Colonic mucosa (tissue), 4 donors: Measurements from ENCODE around the gene MS4A18. TPM values are rescaled to one million over a fixed set of nuclear protein-coding genes. Genes with fewer than 3 reads are reported as not detected.

ENCODE experiments used
- DNase-seq: peaks from one replicate; pipeline ENCODE4 v3.0.0-alpha.2; 2020
- H3K27ac ChIP-seq: fragments of 200-600 bp; one replicate; pipeline ENCODE4 v1.8.0; 2021
- H3K27me3 ChIP-seq: fragments of 200-600 bp; one replicate; pipeline ENCODE4 v1.8.0; 2021
- H3K36me3 ChIP-seq: fragments of 200-600 bp; one replicate; pipeline ENCODE4 v1.8.0; 2021
- H3K4me1 ChIP-seq: fragments of 200-600 bp; one replicate; pipeline ENCODE4 v1.8.0; 2021; ENCODE audit warnings: mild to moderate bottlenecking
- H3K4me3 ChIP-seq: fragments of 200-600 bp; one replicate; pipeline ENCODE4 v1.8.0; 2021
- H3K9ac ChIP-seq, 2 donors: one replicate each; pipeline ENCODE4 v1.7.0; 2013; ENCODE audit warnings: control low read depth in 2 of 2, low read depth in 2 of 2, low read length in 2 of 2
- H3K9me3 ChIP-seq: fragments of 200-600 bp; one replicate; pipeline ENCODE4 v1.8.0; 2021
- intact Hi-C: fragments of 100-400 bp; cut with DNase I; formaldehyde crosslinking; loops from one replicate; pipeline ENCODE4 v1.14.1; 2022
- total RNA-seq, 2 donors: library from RNA; stranded (reverse); fragmentation: NEBNext Ultra II Directional in 1 of 2; extraction: Animal tissue kit (Norgen Biotek cat#: 25700) in 1 of 2; gene quantifications; one replicate each; pipeline ENCODE4 v1.2.1, GENCODE V29; 2021
- TF ChIP-seq, protein P1 (sequence below): fragments of 200-600 bp; IDR thresholded peaks from one replicate; pipeline ENCODE4 v1.8.0; 2022; ENCODE audit warnings: antibody characterized with exemption, mild to moderate bottlenecking
- donor health status: healthy.
- donor health status: DM: no; HTN: no; CAD: no.
- donor health status: DM: no; HTN: no; CAD: no.

The MS4A18 gene
- total RNA-seq, 2 donors from 2014 or later: not detected

GRCh38 chr11:60776167-60776566 is 51.6 kb downstream of the MS4A18 start:
- intact Hi-C loops: loop anchor here (5.0 kb wide), 1 partner anchor 121 kb away; no protein-coding TSS in a partner anchor
- TF ChIP-seq, protein P1, sequence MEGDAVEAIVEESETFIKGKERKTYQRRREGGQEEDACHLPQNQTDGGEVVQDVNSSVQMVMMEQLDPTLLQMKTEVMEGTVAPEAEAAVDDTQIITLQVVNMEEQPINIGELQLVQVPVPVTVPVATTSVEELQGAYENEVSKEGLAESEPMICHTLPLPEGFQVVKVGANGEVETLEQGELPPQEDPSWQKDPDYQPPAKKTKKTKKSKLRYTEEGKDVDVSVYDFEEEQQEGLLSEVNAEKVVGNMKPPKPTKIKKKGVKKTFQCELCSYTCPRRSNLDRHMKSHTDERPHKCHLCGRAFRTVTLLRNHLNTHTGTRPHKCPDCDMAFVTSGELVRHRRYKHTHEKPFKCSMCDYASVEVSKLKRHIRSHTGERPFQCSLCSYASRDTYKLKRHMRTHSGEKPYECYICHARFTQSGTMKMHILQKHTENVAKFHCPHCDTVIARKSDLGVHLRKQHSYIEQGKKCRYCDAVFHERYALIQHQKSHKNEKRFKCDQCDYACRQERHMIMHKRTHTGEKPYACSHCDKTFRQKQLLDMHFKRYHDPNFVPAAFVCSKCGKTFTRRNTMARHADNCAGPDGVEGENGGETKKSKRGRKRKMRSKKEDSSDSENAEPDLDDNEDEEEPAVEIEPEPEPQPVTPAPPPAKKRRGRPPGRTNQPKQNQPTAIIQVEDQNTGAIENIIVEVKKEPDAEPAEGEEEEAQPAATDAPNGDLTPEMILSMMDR: no peak
- no peak overlapping the region for H3K27ac ChIP-seq
- no peaks in the 10 kb centered on the region for H3K27me3 ChIP-seq
- DNase-seq: no peak
- H3K9me3 ChIP-seq: no peaks in the 10 kb centered on the region
- H3K9ac ChIP-seq: no peak overlapping the region
- H3K4me3 ChIP-seq: no peak overlapping the region
- H3K4me1 ChIP-seq: no peaks in the 10 kb centered on the region
- H3K36me3 ChIP-seq: no peaks in the 10 kb centered on the region

- Histone ChIP-seq H3K27ac (no peak overlapping the region), H3K36me3 (no peaks in the 10 kb centered on the region), H3K9me3 (no peaks in the 10 kb centered on the region), H3K4me3 (no peak overlapping the region), H3K27me3 (no peaks in the 10 kb centered on the region), H3K4me1 (no peaks in the 10 kb centered on the region), H3K9ac (no peak overlapping the region)
- intact Hi-C loops: loop anchor here (5.0 kb wide), 1 partner anchor 120 kb away; no protein-coding TSS in a partner anchor
- TF ChIP-seq, protein P1: no peak
- no peak for DNase-seq
Measured at GRCh38 chr11:60777106-60777505, 52.6 kb downstream of the MS4A18 start.

GRCh38 chr11:60777572-60777971 is 53.1 kb downstream of the MS4A18 start:
- Histone ChIP-seq H3K27ac (no peak overlapping the region), H3K4me1 (no peaks in the 10 kb centered on the region), H3K27me3 (no peaks in the 10 kb centered on the region), H3K9me3 (no peaks in the 10 kb centered on the region), H3K9ac (no peak overlapping the region), H3K36me3 (no peaks in the 10 kb centered on the region), H3K4me3 (no peak overlapping the region)
- TF ChIP-seq, protein P1: no peak
- intact Hi-C loops: loop anchor here (5.0 kb wide), 1 partner anchor 120 kb away; no protein-coding TSS in a partner anchor
- DNase-seq: no peak

- Histone ChIP-seq H3K4me3 (no peak overlapping the region), H3K9me3 (no peaks in the 10 kb centered on the region), H3K27ac (no peak overlapping the region), H3K36me3 (no peaks in the 10 kb centered on the region), H3K27me3 (no peaks in the 10 kb centered on the region), H3K4me1 (no peaks in the 10 kb centered on the region), H3K9ac (no peak overlapping the region)
- TF ChIP-seq, protein P1: no peak
- DNase-seq: no peak
- intact Hi-C loops: no loop called here
Measured at GRCh38 chr11:60780065-60780464, 55.5 kb downstream of the MS4A18 start.

GRCh38 chr11:60780774-60781173 is 56.3 kb downstream of the MS4A18 start:
- no peaks in the 10 kb centered on the region for H3K27me3 ChIP-seq
- no peaks in the 10 kb centered on the region for H3K36me3 ChIP-seq
- H3K9me3 ChIP-seq: no peaks in the 10 kb centered on the region
- intact Hi-C loops: no loop called here
- H3K9ac ChIP-seq: no peak overlapping the region
- H3K4me1 ChIP-seq: no peaks in the 10 kb centered on the region
- no peak for DNase-seq
- TF ChIP-seq, protein P1: no peak
- no peak overlapping the region for H3K27ac ChIP-seq
- no peak overlapping the region for H3K4me3 ChIP-seq
